ENCODE data around the gene HARS2.

GRCh38 chr5:140733098-140733497, 41.8 kb downstream of the HARS2 start:
- TF ChIP-seq CTCF (IDR thresholded peaks at IDR 0.05; ENCODE audit: insufficient read depth, low read depth, low read length) (no peak), EZH2 (IDR thresholded peaks at IDR 0.05; ENCODE audit: insufficient read depth, low read length) (no peak)

All from astrocyte (in vitro differentiated cells and primary cell).